ENCODE data around the gene ANKRD10.

GRCh38 chr13:110838867-110839538 is 75.9 kb downstream of the ANKRD10 start:
- TF ChIP-seq CTCF (conservative IDR thresholded peaks at IDR 0.05) (no peak), ZFX (IDR thresholded peaks at IDR 0.05) (no peak)
